Activated gamma-delta T cell treated with Interleukin-2 at 50 U/mL for 16 hours (primary cell): ENCODE data around the gene CBL.

Experiments used
- DNase-seq: peaks from one replicate; pipeline ENCODE4 v3.0.0-alpha.2; 2020

The CBL gene

DNA sequence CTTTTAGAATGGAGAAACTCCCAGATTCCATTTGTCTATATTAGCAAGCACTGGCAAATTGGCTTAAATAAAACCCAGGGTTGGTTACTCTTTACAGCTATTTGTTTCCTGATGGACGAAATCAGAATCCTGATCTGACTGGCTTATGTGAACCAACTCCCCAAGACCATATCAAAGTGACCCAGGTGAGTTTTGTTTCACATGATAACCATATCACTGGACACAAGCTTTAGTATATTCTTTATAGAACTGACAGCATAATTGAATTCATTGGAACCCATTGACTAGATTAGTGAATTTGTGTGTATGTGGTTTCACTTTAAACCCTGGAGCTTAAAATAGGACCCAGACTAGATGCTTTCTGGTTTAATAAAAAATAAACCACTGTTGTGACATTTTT lies 71.5 kb downstream of the CBL start:
- DNase-seq, result no peak

- DNase-seq, result no peak
Observed at GRCh38 chr11:119282495-119282894, 76.4 kb downstream of the CBL start.

- peak; percentile 11 for DNase-seq
Observed at GRCh38 chr11:119284344-119285157, 78.4 kb downstream of the CBL start.

GRCh38 chr11:119285431-119285830 lies 79.3 kb downstream of the CBL start:
- DNase-seq, result no peak

- no peak for DNase-seq
Observed at GRCh38 chr11:119288219-119288618, 82.1 kb downstream of the CBL start.

GRCh38 chr11:119290894-119291497 lies 84.9 kb downstream of the CBL start:
- DNase-seq, result no peak

- no peak for DNase-seq
Observed at GRCh38 chr11:119293461-119293860, 87.3 kb downstream of the CBL start.

- no peak for DNase-seq
Observed at GRCh38 chr11:119295178-119295577, 89.0 kb downstream of the CBL start.

DNA sequence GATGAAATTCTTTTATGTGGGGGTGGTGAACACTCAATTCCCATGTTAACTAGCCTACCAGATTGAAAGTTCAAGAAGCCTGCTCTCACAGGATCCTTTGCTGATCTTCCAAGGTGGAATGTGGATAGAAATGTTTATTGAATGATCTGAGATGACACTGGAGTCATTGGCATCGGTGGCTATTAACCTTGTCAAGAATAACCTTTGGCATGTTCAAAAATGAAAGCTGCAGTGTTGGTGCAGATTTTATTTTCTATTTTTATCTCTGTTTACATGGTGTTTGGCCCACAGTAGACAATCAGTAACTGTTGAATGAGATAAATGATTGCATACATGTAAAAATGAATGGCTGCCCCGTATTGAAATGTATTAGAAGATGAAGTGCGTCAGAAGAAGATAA lies 91.8 kb downstream of the CBL start:
- no peak for DNase-seq

- no peak for DNase-seq
Observed at GRCh38 chr11:119298726-119299125, 92.6 kb downstream of the CBL start.

GRCh38 chr11:119299416-119299815 lies 93.3 kb downstream of the CBL start:
- no peak for DNase-seq

DNA sequence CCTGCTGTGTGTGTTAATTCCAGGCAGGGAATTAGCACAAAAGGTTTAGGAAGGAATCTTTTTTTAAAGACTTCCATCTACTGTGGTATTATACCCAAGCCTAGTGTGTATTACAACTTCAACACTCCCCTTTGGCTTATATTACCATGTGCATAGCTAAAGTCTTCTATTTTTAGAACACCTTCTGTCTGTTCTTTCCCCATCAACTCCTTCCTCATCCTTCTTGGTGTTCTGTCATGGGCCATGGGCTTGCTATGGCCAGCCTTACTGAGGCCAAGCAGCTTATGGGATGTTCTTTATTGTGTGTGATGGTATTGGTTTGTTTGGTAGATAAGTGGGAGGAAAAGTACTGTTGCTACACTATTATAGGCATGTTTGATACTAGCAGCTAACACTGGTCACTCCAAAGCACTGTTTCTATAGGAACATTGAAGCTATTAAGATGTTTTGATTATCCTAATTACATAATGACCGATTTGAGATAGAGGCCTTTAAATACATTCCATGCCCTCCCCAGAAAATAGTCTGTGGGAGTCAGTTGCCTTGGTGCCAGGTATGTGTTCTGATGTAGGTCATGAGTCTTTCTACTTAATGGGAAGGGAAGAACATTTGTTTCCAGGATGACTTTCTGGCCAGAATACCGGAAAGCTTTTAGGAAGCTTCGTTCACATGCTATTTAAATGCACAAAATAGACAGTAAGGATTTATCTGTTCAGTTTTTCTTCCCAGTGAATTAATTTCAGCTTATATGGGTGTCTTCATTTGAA lies 94.2 kb downstream of the CBL start:
- no peak for DNase-seq

GRCh38 chr11:119303227-119303718 lies 97.1 kb downstream of the CBL start:
- DNase-seq, result no peak

DNA sequence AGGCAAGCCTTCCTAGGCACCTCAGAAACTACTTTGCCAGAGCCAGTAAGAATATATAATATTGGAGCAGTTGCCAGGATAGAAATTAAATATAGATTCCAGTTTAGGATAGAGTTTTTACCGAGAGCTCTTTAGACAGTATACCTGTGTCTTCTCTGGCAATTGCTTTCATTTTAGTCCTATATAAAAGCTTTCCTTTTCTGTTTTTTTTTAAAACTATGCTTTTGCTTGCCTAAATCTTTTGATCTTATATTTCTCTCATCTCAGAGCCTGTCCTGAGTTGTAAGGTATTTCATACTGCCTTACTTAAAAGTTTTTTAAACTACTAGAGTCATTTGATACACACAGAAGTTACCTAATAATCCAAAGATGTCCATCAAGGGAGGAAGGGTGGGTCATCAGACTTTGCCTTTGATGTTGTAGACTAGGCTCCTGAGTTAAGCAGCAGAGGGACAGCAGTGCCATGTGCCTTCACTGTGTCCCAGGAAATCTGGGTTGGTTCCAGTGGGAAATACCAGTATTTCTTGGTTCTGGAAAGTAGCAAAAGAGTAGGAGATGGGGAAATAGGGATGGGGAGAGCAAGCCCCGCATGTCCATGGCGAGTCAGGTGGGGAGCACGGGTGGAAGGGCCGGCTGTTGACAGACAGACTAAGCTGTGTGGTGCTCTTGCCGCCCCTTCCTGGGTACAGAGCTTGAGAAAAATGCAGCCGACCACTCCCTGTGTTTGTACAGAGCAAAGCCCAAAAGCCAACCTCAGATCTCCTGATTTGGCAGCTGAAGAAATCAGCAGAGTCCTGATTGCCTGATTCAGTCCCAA lies 99.6 kb downstream of the CBL start:
- no peak for DNase-seq

DNA sequence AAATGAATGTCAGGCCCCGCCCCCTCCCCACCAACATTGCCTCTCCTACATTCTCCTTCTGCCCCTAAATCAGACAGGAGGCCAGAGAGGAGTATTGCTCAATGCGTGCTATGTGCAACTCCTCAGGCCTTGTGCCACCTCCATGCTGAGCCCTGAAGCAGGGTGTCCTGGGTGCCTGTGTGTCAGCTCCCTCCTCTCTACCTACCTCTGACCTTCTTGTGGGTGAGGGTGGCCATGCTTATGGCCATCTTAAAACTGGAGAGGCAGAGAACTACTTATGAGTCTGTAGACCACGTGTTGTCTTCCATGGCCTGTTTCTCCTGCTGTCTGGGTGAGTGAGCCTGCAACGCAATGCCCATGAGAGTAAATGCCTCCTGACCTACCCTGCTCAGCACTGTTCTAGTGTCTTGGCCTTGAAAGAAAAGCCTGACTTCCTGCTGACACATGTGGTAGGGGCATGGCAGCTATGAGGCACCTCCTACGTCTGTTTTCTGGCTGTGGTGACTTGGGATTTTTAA lies 100.3 kb downstream of the CBL start:
- no peak for DNase-seq

GRCh38 chr11:119307219-119307618 lies 101.1 kb downstream of the CBL start:
- DNase-seq, result no peak

DNA sequence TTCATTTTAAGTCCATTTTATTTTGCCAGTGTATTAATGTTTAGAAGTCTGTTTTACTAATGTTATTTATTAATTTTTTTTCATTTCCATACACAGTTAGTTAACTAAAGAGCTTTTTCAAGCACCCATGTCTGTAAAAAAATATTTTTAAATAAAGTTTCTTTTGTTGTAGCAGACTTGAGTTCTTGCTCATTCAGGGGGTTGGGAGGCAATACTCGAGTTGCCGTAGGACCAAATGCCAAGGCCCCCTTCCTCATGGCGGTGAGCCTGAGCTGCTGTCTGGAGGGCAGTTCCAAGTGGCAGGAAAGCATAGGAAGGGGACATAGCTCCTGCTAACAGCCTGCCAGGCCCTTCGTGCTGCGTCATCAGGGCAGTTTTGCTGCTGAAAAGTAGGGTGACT lies 101.8 kb downstream of the CBL start:
- DNase-seq, result no peak

- DNase-seq, result no peak
Observed at GRCh38 chr11:119309411-119309810, 103.3 kb downstream of the CBL start.

- no peak for DNase-seq
Observed at GRCh38 chr11:119309953-119310681, 104.0 kb downstream of the CBL start.

DNA sequence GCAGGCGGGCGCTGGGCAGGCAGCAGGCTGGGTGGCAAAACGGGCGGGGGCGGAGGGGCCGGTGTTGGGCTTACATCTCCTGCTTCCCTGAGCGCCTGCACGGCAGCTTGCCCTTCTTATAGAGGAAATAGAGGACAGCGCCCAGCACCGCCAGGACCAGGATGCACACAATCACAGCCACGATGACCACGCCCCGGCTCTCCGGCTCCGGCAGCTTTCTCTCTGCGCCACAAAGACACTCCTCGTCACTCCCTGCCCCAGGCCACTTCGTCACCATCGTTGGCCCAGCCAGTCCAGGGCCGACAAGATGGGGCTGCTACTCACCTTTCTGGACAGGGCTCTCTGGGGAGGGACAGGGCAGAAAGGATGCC lies 104.5 kb downstream of the CBL start:
- DNase-seq, result no peak

DNA sequence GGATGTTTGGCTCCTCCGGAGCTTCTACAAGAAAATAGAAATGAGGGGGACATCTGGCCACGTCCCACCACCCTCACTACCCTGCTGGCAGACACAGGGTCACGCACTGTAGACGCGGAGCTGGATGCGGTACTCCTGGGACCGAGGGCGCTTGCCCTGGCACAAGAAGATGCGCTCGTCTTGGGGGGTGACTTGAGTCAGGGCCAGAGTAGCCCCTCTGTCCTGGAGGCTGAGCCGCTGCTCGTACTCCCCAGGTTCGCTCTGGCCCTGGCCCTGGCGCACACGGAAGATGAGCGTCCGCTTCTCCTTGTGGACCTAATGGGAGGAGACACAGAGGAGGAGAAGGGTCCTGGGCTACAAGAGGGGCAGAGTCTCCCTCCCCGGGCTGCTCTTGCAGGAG lies 108.6 kb downstream of the CBL start:
- no peak for DNase-seq
